MV-4-11 (cell line): ENCODE measurements around the gene EGLN2.
"Not testable (repeated sequence)": the region's sequence is repeated elsewhere in the genome, so short reads cannot be mapped to it uniquely, and the experiment has no call there.

ENCODE experiments used
- DNase-seq: peaks from one replicate; lab custom pipeline; 2025; lab: John Stamatoyannopoulos, UW

The EGLN2 gene

DNA sequence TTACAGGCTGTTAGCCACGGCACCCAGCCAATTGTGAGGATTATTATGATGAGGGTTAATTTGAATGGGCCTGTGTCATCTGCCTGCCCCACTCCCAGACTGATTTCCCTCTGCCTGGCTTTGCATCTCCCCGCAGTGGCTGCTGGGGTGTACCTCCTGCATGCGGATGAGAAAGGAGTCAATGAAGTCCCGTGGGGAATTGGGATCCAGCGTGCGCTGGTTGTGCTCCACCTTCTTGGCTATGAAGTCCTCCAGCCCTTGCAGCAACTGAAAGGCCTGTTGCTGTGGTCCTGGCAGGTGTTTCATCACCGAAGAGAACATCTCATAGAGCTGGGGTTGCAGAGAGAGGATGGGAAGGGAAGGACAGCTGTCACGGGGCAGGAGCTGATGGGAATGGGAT lies 47.7 kb downstream of the EGLN2 start:
- DNase-seq: not testable (repeated sequence)

DNA sequence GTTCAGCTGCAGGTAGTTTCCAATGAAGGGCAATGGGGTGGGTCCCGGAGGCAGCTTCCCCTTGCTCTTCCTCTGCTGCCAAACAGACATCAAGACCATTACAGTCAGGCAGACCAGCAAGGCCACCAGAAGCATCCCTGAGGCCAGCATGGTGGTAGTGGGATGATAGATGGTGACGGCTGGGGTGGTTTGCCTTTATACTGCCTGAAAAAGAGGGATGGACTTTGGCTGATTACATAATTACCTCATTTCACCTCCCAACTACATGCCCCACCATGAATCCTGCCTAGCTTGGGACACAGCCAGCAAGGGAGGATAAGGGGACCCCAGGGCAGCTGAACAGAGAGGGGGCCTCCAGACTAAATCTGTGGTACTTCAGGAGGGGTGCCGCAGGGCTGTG lies 51.3 kb downstream of the EGLN2 start, which contains the start of gene CYP2A6:
TSS of gene CYP2A6 (minus strand) at position 171 of the 400 bp plus-strand sequence. CDS start at position 150, 21 bp downstream.
- DNase-seq: not testable (repeated sequence)

DNA sequence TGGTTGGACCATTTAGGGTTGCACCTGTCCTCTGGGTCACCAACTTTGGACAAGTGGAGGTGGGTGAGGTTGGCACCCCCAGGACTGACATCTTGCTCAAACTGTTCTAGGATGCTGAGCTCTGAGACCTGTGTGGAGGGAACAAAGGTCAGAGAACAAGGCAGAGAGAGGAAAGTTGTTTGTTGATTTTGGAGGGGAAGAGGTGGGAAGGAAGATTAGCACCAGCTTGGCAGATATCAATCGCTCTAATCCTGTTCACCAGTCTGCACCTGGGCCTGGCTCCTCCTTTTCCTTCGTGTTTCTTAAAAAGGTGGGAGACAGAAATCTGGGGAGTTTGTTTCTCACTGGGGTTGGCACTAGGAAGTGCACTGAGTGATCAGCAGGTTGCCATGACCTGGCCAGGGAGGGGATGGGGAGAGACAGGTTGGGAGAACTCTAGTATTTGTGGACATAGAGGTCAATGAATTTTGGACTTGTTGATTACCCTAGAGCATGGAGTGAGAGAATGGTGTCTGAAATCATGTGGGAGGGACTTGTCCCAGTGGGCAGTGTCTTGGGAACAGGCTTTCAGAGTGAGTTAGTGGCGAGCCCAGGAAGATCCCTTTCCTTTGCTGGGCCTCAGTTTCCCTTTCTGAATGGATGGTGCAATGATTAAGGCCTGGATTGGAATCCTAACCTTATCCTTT lies 53.6 kb downstream of the EGLN2 start:
- DNase-seq: not testable (repeated sequence)
